HUDEP-2 (cell line): ENCODE measurements around the gene ESRP2.

Source experiments
- DNase-seq, 76 experiments: peaks; one replicate each; lab custom pipeline; 2025; ENCODE audit not compliant: unreplicated experiment in 76 of 76; lab: John Stamatoyannopoulos, UW

The ESRP2 gene

GRCh38 chr16:68235887-68236136 lies at the start of gene ESRP2:
TSS of gene ESRP2 (minus strand) at chr16:68236127. CDS start at chr16:68236045, 82 bp downstream.
- DNase-seq: no peak

DNA sequence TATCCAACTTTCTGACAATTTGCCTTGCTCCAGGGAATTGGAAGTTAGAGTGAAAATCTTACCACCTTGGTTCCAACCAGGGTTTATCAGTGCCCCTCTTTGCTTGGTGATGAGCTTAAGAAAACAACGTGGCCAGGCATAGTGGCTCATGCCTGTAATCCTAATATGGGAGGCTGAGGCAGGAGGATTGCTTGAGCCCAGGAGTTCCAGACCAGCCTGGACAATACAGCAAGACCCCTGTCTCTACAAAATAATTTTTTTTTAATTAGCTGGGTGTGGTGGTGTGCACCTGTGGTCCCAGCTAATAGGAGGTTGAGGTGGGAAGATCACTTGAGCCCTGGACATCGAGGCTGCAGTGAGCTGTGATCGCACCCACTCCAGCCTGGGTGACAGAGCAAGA lies 49.8 kb upstream of the ESRP2 start:
- no peak for DNase-seq

DNA sequence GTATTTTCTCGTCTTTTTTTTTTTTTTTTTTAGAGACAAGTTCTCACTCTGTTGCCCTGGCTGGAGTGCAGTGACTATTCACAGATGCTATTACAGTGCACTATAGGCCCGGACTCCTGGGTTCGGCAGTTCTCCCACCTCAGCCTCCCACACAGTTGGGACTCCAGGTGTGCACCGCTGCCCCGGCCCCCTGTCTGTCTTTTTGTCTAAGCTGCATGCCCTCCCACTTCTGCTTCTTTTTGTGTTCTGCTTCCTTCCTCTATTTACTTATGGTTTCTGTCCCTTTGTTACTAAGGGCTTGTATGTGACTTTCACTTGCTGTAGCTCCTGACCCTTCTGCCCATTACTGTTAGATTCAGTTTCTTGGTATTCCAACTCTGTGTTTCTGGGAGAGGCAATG lies 48.9 kb upstream of the ESRP2 start:
- no peak for DNase-seq

DNA sequence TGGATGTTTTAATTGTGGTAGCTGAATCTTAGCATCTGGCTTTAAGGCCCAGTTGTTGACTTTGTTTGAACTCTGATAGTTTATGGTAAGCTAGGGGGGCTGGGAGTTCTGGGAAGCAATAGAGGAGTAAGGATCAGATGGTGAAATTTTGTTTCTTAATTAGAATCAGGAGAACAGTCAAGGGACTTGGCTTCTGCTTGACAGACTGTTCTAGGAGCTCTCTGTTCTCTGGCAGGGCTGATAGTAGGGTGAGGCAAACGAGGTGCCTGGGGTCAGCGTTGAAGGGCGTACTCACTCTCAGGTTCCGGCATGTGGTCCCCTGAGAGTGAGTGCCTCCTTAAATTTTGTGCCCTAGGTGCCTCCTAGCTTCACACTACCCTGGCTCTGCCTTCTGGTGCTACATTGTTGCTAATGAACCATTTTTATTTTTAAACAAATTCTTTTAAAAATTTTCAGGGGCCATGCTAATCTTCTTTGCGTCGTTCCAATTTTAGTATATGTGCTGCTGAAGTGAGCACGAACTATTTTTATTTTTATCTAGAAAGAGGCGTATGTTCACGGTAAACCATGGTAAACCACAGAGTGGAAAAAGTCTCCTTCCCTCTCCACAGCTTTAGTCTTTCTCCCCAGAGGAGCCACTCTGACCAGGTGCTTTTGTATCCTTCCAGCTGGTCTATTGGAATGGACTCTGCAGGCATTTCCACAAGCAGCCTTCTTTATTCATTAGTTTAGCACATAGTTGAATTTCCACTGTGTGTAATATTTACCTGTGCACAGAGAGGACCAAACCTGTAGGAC lies 48.1 kb upstream of the ESRP2 start:
- DNase-seq: no peak

- DNase-seq: no peak
These were observed 47.4 kb upstream of the ESRP2 start for GRCh38 chr16:68283346-68283745.

GRCh38 chr16:68282064-68282452 lies 46.1 kb upstream of the ESRP2 start:
- no peak for DNase-seq

- DNase-seq: no peak
These were observed 45.6 kb upstream of the ESRP2 start for GRCh38 chr16:68281368-68282063.

- DNase-seq: no peak
These were observed 44.0 kb upstream of the ESRP2 start for GRCh38 chr16:68279726-68280558.

DNA sequence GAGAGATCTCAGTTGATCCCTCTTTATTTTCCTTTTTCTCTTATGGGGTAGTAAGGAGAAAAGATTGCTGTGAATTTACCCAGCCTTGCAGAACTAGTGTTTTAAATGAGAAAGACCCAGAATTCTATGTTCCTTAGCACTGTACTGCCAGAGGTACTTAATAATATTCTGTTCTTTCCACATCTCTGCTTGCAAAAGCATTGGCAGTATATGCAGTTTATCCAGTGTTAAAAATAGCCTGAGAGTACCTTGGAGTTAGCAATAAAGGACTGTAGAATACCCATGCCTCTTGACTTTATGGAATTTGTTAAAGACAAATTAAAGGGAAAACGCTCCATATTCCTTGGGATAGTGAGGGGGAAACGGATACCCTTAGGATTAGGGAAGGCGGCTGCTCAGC lies 40.3 kb upstream of the ESRP2 start:
- no peak for DNase-seq

- DNase-seq: no peak
These were observed 39.8 kb upstream of the ESRP2 start for GRCh38 chr16:68275611-68276191.

- DNase-seq: no peak
These were observed 38.5 kb upstream of the ESRP2 start for GRCh38 chr16:68274441-68274840.

- no peak for DNase-seq
These were observed 38.0 kb upstream of the ESRP2 start for GRCh38 chr16:68273896-68274295.

DNA sequence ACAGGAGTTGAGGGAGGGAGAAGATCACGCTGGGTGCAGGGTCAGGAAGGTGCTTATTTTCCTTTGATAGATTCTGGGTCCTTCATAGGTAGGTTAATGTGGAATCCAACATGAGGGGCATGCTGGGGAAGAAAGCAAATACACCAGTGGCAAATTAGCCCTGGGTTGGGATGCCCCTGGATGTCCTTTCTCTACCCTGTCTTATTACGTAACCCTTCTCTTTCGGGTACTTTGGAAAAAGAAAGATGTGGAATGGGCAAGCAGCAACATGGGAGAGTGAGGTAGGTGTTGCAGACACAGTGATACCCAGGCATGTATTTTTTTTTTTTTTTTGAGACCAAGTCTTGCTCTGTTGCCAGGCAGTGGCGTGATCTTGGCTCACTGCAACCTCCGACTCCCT lies 37.5 kb upstream of the ESRP2 start:
- DNase-seq: no peak

- DNase-seq: peak in 3 of 76 experiments; percentile 6 to 19 (median 8)
These were observed 36.7 kb upstream of the ESRP2 start for GRCh38 chr16:68272507-68273209.

- no peak for DNase-seq
These were observed 34.4 kb upstream of the ESRP2 start for GRCh38 chr16:68270353-68270752.

GRCh38 chr16:68269793-68270192 lies 33.9 kb upstream of the ESRP2 start:
- no peak for DNase-seq

DNA sequence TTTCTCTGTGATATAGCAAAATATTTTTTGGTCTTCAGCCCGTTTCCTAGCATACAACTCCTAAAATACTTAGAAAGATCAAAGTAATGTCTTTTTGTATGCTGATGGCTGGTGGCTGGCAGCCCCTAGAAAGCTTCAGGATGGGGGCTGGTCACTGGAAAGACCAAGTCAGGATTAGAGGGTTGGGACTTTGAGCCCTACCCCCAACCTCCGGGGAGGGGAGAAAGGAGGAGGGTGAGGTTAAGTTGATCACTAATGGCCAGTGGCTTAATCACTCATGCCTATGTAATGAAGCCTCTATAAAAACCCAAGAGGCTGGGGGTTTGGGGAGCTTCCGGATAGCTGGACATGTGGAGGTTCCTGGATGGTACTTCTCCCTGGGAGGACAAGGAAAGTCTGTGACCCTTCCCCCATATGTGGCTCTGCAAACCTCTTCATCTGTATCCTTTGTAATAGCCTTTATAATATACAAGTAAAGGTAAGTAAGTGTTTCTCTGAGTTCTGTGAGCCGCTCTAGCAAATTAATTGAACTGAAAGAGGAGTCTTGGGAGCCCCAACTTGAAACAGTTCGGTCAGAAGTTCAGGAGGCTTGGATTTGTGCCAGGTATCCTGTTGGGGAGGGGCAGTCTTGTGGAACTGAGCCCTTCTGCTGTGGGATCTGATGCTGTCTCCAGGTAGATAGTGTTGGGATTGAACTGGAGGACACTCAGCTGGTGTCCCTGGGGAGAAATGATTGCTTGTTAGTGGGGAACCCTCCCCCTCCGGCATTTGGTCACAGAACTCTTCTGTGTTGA lies 31.9 kb upstream of the ESRP2 start:
- DNase-seq: no peak

- DNase-seq: peak in 67 of 76 experiments; percentile 8 to 74 (median 42)
These were observed 29.4 kb upstream of the ESRP2 start for GRCh38 chr16:68265078-68265920.
